Astrocyte of the spinal cord (primary cell): Measurements from ENCODE around the gene NPHP4.

Experiments
- DNase-seq: peaks from one replicate; pipeline ENCODE4 v3.0.0; 2011; ENCODE audit warnings: low read depth, low spot score
- H3K4me3 ChIP-seq: 2 replicates; pipeline ENCODE4 v1.5.1; 2011; ENCODE audit warnings: low read depth, mild to moderate bottlenecking, low read length, moderate library complexity
- CTCF ChIP-seq: IDR thresholded peaks from 2 replicates; pipeline ENCODE4 v1.5.1; 2012; ENCODE audit warnings: low read depth, mild to moderate bottlenecking, low read length, inconsistent platforms
- in situ Hi-C: cut with HindIII; loops from 2 replicates; pipeline ENCODE4 v1.10.0; 2017; ENCODE audit warnings: low sequenced_read_pairs

The NPHP4 gene

GRCh38 chr1:5839161-5839880 lies 152.9 kb downstream of the NPHP4 start:
- H3K4me3 ChIP-seq: no peak overlapping the region
- no peak for TF ChIP-seq CTCF
- in situ Hi-C loops: no loop called here
- DNase-seq: no peak

GRCh38 chr1:5837976-5838653 lies 154.1 kb downstream of the NPHP4 start:
- no peak overlapping the region for H3K4me3 ChIP-seq
- in situ Hi-C loops: no loop called here
- no peak for DNase-seq
- TF ChIP-seq CTCF: no peak

GRCh38 chr1:5836776-5837440 lies 155.3 kb downstream of the NPHP4 start:
- no peak overlapping the region for H3K4me3 ChIP-seq
- TF ChIP-seq CTCF: no peak
- DNase-seq: no peak
- in situ Hi-C loops: no loop called here

- no peak for TF ChIP-seq CTCF
- in situ Hi-C loops: no loop called here
- H3K4me3 ChIP-seq: no peak overlapping the region
- no peak for DNase-seq
Observed at GRCh38 chr1:5835179-5835562, 157.1 kb downstream of the NPHP4 start.

- in situ Hi-C loops: no loop called here
- no peak for DNase-seq
- no peak overlapping the region for H3K4me3 ChIP-seq
- no peak for TF ChIP-seq CTCF
Observed at GRCh38 chr1:5834477-5835178, 157.6 kb downstream of the NPHP4 start.

- in situ Hi-C loops: no loop called here
- H3K4me3 ChIP-seq: no peak overlapping the region
- TF ChIP-seq CTCF: no peak
- no peak for DNase-seq
Observed at GRCh38 chr1:5833911-5834310, 158.3 kb downstream of the NPHP4 start.
